Peyer's patch (tissue), 4 donors: ENCODE measurements around the gene CERS6. TPM values are rescaled to one million over a fixed set of nuclear protein-coding genes. Genes with fewer than 3 reads are reported as not detected.
A peak's percentile ranks its signal among the peaks of the same experiment; 100 is the strongest.

Experiments
- DNase-seq, 3 donors: peaks; one replicate each; pipeline ENCODE4 v3.0.0-alpha.2; 2017 to 2019
- H3K27ac ChIP-seq, 4 donors: fragments of 200-600 bp; sonication (generic); one replicate each; pipeline ENCODE4 v1.5.1; 2016 to 2019
- H3K27me3 ChIP-seq, 2 donors: fragments of 200-600 bp; sonication (generic); one replicate each; pipeline ENCODE4 v1.5.1; 2019
- H3K36me3 ChIP-seq, 3 donors: fragments of 200-600 bp; sonication (generic); one replicate each; pipeline ENCODE4 v1.5.1; 2016 to 2019
- H3K4me1 ChIP-seq, 4 donors: fragments of 200-600 bp; sonication (generic); one replicate each; pipeline ENCODE4 v1.5.1; 2016 to 2019
- H3K4me3 ChIP-seq, 4 donors: fragments of 200-600 bp; sonication (generic); 1 replicate in 3 of 4; 2 replicates in 1 of 4; pipeline ENCODE4 v1.5.1; 2016 to 2019; ENCODE audit warnings: mild to moderate bottlenecking in 1 of 4
- H3K9me3 ChIP-seq, 4 donors: fragments of 200-600 bp; sonication (generic); one replicate each; pipeline ENCODE4 v1.5.1; 2016 to 2019; ENCODE audit warnings: mild to moderate bottlenecking in 1 of 4
- POLR2A ChIP-seq, 2 donors: fragments of 450-650 bp; IDR thresholded peaks; one replicate each; pipeline ENCODE4 v1.5.1; 2017; ENCODE audit warnings: antibody characterized with exemption in 2 of 2, mild to moderate bottlenecking in 2 of 2, moderate library complexity in 2 of 2
- total RNA-seq, 4 donors: library from RNA; depleted of rRNA; stranded (reverse); fragments of >200 nt; gene quantifications; one replicate each; pipeline ENCODE4 v1.1.0, GENCODE V29; 2016
- TF ChIP-seq, protein P1 (sequence below), 6 experiments: fragments of 450-650 bp in 4 of 6; fragments of 200-600 bp in 2 of 6; sonication (generic) in 1 of 6; IDR thresholded peaks; one replicate each; pipeline ENCODE4 v1.5.1; 2017 to 2019; ENCODE audit warnings: antibody characterized with exemption in 6 of 6, mild to moderate bottlenecking in 3 of 6, moderate library complexity in 1 of 6

CERS6 gene
- total RNA-seq, 4 donors from 2014 or later, result 28.1 to 110 (median 96.7) TPM

DNA sequence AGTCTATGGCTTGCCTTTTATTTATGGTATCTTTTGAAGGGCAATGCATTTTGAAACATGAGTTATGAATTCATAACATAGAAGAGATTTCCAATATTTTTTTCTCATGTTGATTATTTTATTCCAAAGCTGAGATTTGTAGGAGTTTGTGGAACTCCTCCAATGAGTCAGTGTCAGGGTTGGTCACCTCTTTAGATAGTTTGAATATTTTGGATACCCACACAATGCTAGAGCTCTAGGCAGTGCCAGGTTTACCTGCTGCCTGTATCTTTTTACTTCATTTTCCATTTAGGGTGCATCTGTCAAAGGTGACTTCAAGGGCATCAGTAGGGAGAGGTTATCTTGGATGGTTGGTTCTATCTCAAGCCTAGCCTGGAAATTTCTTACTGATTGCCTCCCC lies 152.7 kb downstream of the CERS6 start:
- no peak overlapping the region for H3K4me3 ChIP-seq
- no peak overlapping the region for H3K27ac ChIP-seq
- H3K4me1 ChIP-seq, result peaks cover 0 to 7% (median 0%) of the 10 kb centered on the region in 4 donors
- H3K27me3 ChIP-seq, result no peaks in the 10 kb centered on the region
- H3K36me3 ChIP-seq, result peaks cover 0 to 8% (median 0%) of the 10 kb centered on the region in 3 donors
- peaks cover 0 to 7% (median 0%) of the 10 kb centered on the region in 4 donors for H3K9me3 ChIP-seq
- DNase-seq, result no peak
- TF ChIP-seq, protein P1, sequence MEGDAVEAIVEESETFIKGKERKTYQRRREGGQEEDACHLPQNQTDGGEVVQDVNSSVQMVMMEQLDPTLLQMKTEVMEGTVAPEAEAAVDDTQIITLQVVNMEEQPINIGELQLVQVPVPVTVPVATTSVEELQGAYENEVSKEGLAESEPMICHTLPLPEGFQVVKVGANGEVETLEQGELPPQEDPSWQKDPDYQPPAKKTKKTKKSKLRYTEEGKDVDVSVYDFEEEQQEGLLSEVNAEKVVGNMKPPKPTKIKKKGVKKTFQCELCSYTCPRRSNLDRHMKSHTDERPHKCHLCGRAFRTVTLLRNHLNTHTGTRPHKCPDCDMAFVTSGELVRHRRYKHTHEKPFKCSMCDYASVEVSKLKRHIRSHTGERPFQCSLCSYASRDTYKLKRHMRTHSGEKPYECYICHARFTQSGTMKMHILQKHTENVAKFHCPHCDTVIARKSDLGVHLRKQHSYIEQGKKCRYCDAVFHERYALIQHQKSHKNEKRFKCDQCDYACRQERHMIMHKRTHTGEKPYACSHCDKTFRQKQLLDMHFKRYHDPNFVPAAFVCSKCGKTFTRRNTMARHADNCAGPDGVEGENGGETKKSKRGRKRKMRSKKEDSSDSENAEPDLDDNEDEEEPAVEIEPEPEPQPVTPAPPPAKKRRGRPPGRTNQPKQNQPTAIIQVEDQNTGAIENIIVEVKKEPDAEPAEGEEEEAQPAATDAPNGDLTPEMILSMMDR (IDR thresholded peaks at IDR 0.05), result no peak
- no peak for TF ChIP-seq POLR2A (IDR thresholded peaks at IDR 0.05)

DNA sequence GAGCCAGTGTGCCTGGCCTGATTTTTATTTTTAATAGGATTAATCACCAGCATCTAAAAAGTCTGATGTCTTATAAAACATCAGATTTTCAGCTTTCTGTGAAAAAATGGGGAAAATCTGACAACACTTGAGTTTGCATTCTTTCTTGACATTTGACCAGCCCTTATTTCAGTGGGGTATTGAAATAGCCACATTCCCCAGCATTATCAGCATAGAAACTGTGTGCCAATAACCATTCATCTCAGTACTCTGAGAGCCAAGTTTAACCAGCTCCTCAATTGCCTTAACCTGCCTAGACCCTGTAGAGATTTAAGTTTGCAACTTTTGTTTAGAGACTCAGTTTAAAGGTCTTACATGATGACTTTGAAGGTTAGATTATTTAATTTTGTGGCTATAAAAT lies 155.0 kb downstream of the CERS6 start:
- DNase-seq, result no peak
- Histone ChIP-seq H3K36me3 (no peaks in the 10 kb centered on the region), H3K4me3 (no peak overlapping the region), H3K27me3 (no peaks in the 10 kb centered on the region), H3K9me3 (no peaks in the 10 kb centered on the region), H3K27ac (no peak overlapping the region), H3K4me1 (peaks cover 0 to 7% (median 0%) of the 10 kb centered on the region in 4 donors)
- TF ChIP-seq, protein P1 (IDR thresholded peaks at IDR 0.05), result no peak
- TF ChIP-seq POLR2A (IDR thresholded peaks at IDR 0.05), result no peak

DNA sequence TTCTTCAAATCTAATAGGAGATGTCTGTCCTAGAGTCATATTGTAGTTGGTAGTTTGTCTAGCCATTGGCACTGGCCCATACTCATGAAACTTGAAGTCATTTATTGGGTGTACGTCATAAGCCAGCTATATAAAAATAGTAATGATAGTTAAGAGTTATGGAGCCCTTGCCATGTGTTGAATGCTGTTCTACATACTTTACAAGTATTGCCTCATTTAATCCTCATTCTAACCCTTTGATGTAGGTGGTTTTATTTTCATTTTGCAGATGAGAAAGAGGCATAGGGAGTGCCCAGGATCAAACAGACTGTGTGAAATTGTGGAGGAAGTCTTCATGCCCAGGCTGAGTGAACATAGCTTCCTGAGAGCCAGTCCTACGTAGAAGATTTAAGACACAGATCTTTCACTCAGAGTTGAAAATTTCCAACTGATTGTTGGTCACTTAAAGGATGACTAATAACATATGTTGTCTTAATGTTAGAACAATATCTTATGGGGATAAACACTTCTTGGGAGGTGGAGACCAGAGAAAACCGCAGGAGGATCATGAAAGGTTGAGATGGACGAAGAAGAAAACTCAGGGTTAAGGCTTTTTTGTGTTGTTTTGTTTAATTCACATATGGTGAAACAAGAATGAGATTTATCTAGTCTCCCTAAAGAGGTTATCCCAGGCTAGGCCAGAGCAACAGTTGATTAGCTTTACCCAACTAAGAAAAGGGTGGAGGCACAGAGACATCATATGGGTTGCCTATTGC lies 156.0 kb downstream of the CERS6 start:
- no peak for TF ChIP-seq POLR2A (IDR thresholded peaks at IDR 0.05)
- peak overlapping the region in 1 of 4 donors; percentile 8 for H3K27ac ChIP-seq
- no peak for DNase-seq
- no peaks in the 10 kb centered on the region for H3K27me3 ChIP-seq
- no peaks in the 10 kb centered on the region for H3K36me3 ChIP-seq
- no peak overlapping the region for H3K4me3 ChIP-seq
- H3K4me1 ChIP-seq, result peaks cover 0 to 7% (median 0%) of the 10 kb centered on the region in 4 donors
- no peaks in the 10 kb centered on the region for H3K9me3 ChIP-seq

DNA sequence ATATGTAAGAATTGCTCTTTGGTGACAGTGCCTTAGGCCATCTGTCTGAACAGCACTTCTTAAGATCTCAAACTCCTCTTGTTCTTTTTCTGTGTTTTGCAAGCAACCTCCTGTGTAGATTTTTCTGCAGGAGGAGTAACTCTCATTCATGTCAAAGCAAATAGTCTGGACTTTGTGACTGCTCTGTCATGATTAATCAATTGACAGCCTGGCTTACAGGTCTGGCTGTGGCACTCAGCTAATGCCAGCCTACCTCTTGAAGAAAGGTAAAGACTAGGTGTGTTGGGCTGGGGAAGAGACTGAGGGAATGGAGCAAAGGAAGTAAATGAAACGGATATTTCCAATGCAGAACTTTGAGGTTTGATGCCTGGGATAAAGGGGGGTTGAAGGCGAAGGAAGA lies 156.6 kb downstream of the CERS6 start:
- Histone ChIP-seq H3K27me3 (no peaks in the 10 kb centered on the region), H3K9me3 (no peaks in the 10 kb centered on the region), H3K4me3 (no peak overlapping the region), H3K27ac (peak overlapping the region in 1 of 4 donors; percentile 8), H3K36me3 (no peaks in the 10 kb centered on the region), H3K4me1 (peaks cover 0 to 7% (median 0%) of the 10 kb centered on the region in 4 donors)
- no peak for DNase-seq
- TF ChIP-seq, protein P1 (IDR thresholded peaks at IDR 0.05), result no peak
- TF ChIP-seq POLR2A (IDR thresholded peaks at IDR 0.05), result no peak

DNA sequence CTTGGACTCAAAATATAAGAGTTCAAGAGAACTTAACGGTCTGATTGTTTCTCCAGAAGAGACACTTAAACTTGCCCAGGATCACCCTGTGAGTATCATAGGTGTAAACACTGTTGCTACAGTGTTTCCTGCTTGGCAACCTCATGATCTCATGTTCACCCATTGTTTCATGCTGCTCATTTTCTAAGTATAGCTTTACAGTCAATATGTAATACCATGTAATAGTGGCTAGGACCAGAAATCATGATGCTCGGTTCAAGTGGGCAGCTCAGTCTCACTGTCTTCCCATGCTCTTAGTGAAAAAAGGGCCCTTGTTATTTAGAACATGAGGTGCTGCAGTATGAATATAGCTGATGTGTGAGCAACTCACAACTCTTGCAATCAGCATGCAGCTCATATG lies 157.5 kb downstream of the CERS6 start:
- TF ChIP-seq, protein P1 (IDR thresholded peaks at IDR 0.05), result no peak
- no peak for TF ChIP-seq POLR2A (IDR thresholded peaks at IDR 0.05)
- no peaks in the 10 kb centered on the region for H3K36me3 ChIP-seq
- no peak for DNase-seq

DNA sequence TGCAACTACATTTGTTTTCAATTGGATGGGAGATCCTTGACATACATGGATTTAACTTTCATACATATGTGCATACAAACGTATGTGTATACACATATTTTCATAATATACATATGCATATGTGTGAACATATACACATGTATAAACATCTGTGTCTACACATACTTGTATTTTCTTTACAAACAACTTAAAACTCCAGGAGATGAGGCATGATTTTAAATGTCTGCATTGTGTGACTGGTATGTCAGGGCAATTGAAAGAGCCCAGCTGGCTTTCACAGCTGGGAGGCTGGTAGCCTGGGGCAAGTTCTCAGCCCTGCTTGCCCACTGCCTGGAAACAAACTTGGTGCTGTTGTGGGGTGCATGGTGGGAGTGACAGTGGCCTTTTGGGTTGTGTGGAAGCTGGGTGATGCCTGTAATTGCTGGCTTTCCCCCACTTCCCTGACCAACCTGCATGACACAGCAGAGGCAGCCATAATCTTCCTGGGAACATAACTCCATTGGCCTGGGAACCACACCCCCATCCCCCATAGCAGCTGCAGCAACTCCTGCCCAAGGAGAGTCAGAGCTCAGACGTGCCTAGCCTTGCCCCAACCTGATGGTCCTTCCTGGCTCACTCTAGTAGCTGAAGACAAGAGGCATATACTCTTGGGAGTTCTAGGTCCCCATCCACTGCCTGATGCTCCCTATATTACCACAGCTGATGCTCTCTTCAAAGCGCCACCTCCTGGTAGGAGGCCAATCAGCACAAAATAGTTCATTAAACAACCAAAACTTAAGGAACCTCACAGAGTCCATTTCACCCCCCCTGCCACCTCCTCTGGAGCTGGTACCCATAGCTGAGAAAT lies 158.3 kb downstream of the CERS6 start:
- DNase-seq, result no peak
- H3K36me3 ChIP-seq, result no peaks in the 10 kb centered on the region
- TF ChIP-seq POLR2A (IDR thresholded peaks at IDR 0.05), result no peak
- TF ChIP-seq, protein P1 (IDR thresholded peaks at IDR 0.05), result peak in 1 of 6 experiments; percentile 10
- H3K27ac ChIP-seq, result no peak overlapping the region
- no peaks in the 10 kb centered on the region for H3K27me3 ChIP-seq
- H3K4me1 ChIP-seq, result peaks cover 0 to 7% (median 0%) of the 10 kb centered on the region in 4 donors
- no peak overlapping the region for H3K4me3 ChIP-seq
- H3K9me3 ChIP-seq, result no peaks in the 10 kb centered on the region

More for the DNA sequence above, 157.5 kb downstream of the CERS6 start:
- Histone ChIP-seq H3K27me3 (no peaks in the 10 kb centered on the region), H3K4me3 (no peak overlapping the region), H3K27ac (no peak overlapping the region), H3K4me1 (peaks cover 0 to 7% (median 0%) of the 10 kb centered on the region in 4 donors), H3K9me3 (no peaks in the 10 kb centered on the region)
